Stimulated activated naive CD4-positive, alpha-beta T cell treated with Interleukin-2 at 50 U/mL for 16 hours (primary cell): ENCODE results near the gene ENKD1.
"Not testable (repeated sequence)": the region's sequence is repeated elsewhere in the genome, so short reads cannot be mapped to it uniquely, and the experiment has no call there.

Source experiments
- DNase-seq: peaks from one replicate; lab custom pipeline; 2025; lab: John Stamatoyannopoulos, UW

ENKD1 gene

DNA sequence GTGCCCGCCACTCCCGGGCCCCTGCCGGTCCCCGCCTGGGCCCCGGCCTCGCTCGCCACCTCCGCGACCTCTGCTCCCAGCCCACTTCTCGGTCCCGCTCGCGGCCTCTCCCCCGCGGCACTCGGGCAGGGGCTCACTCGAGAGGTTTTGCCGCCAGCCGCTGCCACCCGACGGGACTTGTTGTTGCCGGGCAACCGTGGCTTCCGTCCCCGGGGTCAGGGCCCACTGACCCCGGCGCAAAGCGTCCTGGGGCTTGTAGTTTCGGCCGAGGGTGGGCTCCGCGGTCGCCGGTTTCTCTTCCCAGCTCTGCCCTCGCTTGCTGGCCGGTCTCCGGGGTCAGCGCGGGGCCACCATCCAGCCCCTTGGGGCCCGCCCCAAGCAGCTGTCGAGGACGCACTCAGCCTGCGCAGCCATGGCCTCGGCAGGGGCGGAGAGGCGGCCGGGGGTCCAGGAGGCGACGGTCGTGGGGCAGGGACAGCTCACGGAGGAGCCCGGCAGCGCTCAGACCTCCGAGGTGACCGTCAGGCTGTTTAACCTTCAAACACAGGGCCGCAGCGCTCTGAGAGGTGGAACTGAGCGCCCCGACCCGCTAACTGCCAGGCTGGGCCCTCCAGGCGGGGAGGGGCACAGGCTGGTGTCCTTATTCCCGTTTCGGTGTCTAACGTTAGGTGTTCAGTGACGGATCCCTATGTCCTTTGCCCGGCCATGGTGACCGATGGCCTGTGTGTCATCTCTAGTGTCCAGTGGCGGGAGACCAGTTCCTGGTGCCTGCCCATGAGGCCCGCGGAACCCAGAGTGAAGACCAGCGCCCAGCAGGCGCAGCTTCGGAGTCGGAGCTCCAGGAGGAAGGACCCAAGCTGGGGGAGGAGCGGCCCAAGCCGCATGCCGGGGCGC is at the start of gene ENKD1, which contains the start of gene C16orf86:
TSS of gene ENKD1 (minus strand) at position 192 of the 894 bp plus-strand sequence. CDS start 308 bp downstream, outside the sequence.
TSS of gene C16orf86 (plus strand) at position 256 of the 894 bp plus-strand sequence. CDS start at position 413, 157 bp downstream.
- peak; percentile 76 for DNase-seq

- no peak for DNase-seq
Observed at GRCh38 chr16:67716097-67716496, 49.5 kb upstream of the ENKD1 start.

DNA sequence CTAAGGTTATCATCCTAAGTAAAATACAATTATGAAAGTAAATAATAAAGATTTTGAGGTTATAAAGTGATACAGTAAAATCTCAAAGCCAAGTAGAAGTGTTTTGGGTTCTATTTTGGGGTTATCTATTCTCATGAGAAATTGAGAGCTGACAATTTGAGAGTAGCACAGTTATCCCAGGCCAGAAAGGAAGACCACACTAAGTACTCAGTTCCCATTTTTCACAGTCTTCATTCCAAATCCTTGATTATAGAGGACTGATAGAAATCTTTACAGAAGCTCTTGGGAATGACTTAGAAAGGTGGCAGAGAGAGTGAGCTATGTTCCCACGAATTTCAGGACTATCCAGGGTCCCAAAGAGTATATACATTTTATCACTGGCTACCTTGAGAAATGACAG is 48.0 kb upstream of the ENKD1 start:
- DNase-seq: no peak

- no peak for DNase-seq
Observed at GRCh38 chr16:67713647-67714273, 47.2 kb upstream of the ENKD1 start.

DNA sequence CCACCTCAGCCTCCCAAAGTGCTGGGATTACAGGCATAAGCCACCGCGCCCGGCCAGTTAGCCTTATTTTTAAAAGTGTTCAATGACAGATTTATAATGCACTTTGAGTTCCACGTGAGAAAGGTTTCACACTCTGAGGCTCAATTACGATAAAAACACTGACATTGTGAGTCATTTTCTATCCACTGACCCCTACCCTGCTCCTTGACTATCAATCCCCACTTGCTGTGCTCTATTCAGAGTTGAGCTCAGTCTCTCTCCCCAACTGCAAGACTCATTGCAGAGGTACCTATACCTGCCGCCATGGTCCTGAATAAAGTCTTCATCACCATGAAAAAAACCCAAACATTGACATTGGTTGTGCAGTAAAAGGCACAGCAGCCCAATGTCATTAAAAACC is 44.1 kb upstream of the ENKD1 start:
- DNase-seq: no peak

- no peak for DNase-seq
Observed at GRCh38 chr16:67709050-67709449, 42.5 kb upstream of the ENKD1 start.

DNA sequence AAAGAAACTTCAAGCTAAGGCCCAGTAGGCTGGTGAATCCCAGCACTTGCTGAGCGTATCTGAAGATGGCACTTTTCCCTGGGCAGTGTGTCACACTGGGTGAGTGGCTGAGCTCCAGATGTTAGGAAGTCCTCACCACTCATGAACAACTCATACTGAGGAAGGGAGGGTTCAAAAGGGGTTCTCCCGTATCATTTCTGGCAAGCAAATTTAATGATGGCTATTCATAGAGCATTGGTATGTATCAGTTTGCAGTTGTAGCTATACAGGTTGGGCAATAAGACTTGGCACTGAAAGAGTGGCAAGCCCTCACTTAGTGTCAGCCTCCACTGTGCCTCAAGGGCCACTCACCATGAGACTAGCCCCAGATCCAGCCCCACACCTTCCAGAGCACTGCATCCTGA is 41.8 kb upstream of the ENKD1 start:
- no peak for DNase-seq

DNA sequence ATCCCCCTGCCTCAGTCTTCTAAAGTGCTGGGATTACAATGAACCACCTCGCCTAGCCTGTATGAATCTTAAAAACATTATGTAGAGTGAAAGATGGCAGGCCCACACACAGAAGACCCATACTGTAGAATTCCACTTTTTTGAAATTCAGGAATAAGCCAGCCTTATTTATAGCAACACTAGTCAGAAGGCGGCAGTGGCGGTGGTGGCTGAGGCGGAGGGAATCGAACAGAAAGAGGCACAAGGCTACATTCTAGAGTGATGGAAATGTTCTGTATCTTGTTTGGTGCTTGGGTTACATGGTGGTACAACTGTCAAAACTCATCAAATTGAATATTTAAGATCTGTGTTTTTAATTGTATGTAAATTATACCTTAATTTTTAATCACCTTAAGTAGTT is 41.2 kb upstream of the ENKD1 start:
- DNase-seq: no peak

GRCh38 chr16:67707210-67707609 is 40.7 kb upstream of the ENKD1 start:
- no peak for DNase-seq

- DNase-seq: no peak
Observed at GRCh38 chr16:67704110-67704509, 37.6 kb upstream of the ENKD1 start.

- DNase-seq: no peak
Observed at GRCh38 chr16:67703626-67704025, 37.1 kb upstream of the ENKD1 start.

GRCh38 chr16:67702130-67702529 is 35.6 kb upstream of the ENKD1 start:
- DNase-seq: no peak

DNA sequence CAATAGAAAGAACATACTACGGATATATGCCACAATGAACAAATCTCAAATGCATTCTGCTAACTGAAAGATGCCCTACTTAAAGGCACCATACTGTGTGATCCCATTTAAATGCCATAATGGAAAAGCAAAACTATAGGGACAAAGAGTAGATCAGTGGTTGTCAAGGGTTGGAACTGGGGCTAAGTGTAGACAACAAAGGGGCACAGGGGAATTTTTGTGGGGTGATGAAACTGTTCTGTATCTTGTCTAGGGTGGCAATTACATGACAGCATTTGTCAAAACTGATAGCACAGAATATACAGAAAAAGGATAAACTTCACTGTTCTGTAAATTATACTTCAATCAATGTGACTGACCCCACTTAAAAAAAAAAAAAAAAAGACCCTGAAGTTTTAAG is 34.9 kb upstream of the ENKD1 start:
- no peak for DNase-seq

DNA sequence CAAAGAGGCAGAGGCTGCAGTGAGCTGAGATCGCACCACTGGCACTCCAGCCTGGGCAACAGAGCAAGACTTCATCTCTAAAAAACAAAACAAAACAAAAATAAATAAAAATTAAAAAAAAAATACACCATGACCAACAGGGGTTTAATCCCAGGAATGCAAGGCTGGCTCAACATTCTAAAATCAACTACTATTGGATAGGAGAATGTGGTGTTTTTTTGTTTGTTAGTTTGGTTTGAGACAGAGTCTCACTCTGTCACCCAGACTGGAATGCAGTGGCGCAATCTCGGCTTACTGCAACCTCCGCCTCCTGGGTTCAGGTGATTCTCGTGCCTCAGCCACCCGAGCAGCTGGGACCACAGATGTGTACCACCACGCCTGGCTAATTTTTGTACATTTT is 32.7 kb upstream of the ENKD1 start:
- DNase-seq: no peak

- no peak for DNase-seq
Observed at GRCh38 chr16:67697422-67698185, 31.1 kb upstream of the ENKD1 start.

- no peak for DNase-seq
Observed at GRCh38 chr16:67694611-67695010, 28.1 kb upstream of the ENKD1 start.

GRCh38 chr16:67693517-67694285 is 27.2 kb upstream of the ENKD1 start:
- not testable (repeated sequence) for DNase-seq

- DNase-seq: no peak
Observed at GRCh38 chr16:67685388-67686112, 19.0 kb upstream of the ENKD1 start.

- DNase-seq: no peak
Observed at GRCh38 chr16:67683767-67684166, 17.2 kb upstream of the ENKD1 start.

DNA sequence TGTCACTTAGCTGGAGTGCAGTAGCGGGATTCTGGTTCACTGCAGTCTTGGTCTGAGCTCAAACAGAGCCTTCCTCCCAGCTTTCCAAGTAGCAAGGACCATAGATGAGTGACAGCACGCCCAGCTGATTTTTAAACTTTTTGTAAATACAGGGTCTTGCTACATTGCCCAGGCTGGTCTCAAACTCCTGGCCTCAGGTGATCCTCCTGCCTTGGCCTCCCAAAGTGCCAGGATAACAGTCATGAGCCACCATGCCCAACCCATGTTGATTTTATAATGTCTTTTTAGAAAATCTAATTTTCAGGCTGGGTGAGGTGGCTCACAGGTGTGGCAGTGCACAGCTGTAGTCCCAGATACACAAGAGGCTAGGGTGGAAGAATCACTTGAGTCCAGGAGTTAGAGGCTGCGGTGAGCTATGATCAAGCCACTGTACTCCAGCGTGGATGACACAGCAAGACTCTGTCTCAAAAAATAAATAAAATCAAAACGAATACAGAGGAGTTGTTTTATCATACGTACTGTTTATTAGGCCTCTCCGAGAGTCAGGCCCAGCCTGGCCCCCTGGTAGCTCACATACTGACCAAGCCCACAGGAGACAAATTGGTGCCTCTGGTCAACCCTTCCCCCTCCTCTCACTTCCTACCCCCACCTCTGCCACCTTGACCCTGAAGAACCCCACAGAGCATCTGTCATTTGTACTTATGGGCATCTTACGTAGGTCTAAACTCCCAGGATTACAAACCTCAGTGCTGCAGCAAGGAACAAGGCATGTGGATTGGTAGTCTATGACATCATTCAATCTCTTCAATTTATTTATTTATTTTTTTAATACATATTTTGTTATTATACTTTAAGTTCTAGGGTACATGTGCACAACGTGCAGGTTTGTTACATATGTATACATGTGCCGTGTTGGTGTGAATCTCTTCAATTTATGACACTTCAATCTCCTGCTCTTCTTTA is 13.7 kb upstream of the ENKD1 start:
- no peak for DNase-seq
